GM13976 (cell line): ENCODE results near the gene PON2.

Experiments
- DNase-seq: peaks from one replicate; pipeline ENCODE4 v3.0.0; 2012; ENCODE audit warnings: low spot score
- CTCF ChIP-seq: IDR thresholded peaks from 2 replicates; pipeline ENCODE4 v1.5.1; 2012; ENCODE audit warnings: borderline replicate concordance, mild to moderate bottlenecking; ENCODE audit not compliant: insufficient read depth; ENCODE audit errors: extremely low read depth, missing control alignments, control extremely low read depth
- in situ Hi-C: fragments of 300-500 bp; cut with MboI; formaldehyde crosslinking; loops from one replicate; pipeline ENCODE4 v1.12.0; 2022; ENCODE audit warnings: low sequenced_read_pairs, mixed read lengths, inconsistent platforms; ENCODE audit not compliant: unreplicated experiment

The PON2 gene

DNA sequence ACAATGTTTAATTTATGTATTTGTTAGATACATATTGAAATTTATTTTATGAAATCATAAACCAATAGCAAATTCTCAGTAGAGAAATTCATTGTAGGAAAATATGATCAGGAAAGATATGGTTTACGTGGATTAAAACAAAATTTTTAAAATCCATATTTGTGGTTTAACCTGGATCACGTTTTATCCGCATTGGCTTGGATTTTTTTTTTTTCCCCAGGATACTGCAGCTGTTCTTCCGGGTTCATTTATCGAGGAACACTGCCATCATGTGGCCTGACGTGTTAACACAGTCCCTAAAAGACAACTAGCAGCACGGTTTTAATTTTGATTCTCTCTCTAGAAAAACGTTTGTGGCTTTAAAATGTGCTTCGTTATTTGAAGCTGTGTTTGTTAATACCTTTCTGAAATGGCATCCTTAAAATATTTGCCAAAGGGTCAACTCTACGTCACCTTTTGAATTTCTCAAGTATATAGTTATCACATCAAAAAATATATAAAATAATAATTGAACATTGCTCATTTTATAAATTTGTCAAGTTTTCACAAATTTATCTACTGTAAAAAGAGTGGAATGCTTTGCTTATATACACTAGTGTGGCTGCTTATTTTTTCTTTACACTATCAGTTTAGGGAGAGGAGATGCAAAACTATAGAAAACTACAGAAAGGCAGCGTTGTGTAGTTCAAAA, 42.2 kb upstream of the PON2 start:
- peak; percentile 62 for TF ChIP-seq CTCF
- in situ Hi-C loops, result loop anchor here (25.0 kb wide), 1 partner anchor 1015 kb away; no protein-coding TSS in a partner anchor
- peak; percentile 41 for DNase-seq

- no peak for TF ChIP-seq CTCF
- in situ Hi-C loops, result loop anchor here (25.0 kb wide), 1 partner anchor 1014 kb away; no protein-coding TSS in a partner anchor
- DNase-seq, result no peak
These were observed 41.4 kb upstream of the PON2 start for GRCh38 chr7:95476072-95476847.

- DNase-seq, result no peak
- no peak for TF ChIP-seq CTCF
- in situ Hi-C loops, result no loop called here
These were observed 38.6 kb upstream of the PON2 start for GRCh38 chr7:95473276-95473985.

DNA sequence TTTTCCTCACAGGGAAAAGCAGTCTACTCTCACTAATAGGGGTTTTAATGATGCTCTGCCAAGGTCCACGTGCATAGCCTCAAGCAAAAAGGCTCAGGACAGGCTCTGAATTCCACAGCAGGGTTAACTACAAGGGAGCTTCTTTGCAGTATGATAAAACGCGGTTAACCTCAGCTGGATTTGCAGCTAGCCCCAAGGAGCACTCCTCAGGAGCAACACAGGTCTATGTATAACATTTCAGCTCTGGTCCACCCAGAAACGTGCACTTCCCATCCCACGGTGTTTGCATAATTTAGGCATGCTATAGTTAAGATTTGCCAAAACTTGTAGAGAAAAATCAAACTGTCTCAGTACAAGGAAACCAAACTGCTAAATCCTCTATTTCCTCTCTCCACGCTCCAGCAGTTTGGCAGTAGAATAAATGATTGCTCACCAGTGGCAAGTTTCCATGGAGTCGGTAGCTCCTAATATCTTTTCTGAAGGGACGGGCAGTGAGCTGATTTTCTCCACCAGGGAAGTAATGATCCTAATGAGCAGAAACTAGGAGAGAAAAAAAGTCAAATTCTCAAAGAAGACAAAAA, 37.8 kb upstream of the PON2 start:
- in situ Hi-C loops, result no loop called here
- DNase-seq, result no peak
- TF ChIP-seq CTCF, result no peak

DNA sequence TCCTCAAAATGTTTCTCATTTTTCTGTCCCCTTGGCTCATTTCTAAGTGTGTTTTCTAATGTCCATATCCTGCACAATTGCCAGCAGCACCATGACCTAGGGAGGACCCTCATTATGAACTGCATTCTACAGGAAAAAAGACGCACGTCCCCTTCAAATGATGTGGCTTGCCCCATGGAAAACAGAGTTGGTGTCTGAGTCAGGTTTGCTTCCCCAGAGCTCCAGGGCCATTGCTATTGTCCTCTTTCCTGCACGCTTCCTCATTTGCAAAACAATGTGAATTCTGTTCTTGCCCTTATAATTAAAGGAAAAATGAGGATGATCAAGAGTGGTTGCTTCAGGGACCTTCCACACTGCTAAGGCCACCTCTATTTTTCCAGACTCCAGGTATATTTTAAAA, 36.2 kb upstream of the PON2 start:
- DNase-seq, result no peak
- no peak for TF ChIP-seq CTCF
- in situ Hi-C loops, result no loop called here

GRCh38 chr7:95470452-95470851, 35.6 kb upstream of the PON2 start:
- in situ Hi-C loops, result no loop called here
- peak; percentile 52 for DNase-seq
- no peak for TF ChIP-seq CTCF
